Measurements from ENCODE around the gene STEAP4. TPM values are rescaled to one million over a fixed set of nuclear protein-coding genes. Genes with fewer than 3 reads are reported as not detected.

Gene STEAP4
- polyA plus RNA-seq, 2 of the 4 experiments (the other 2 are of a cell fraction): not detected

GRCh38 chr7:88344271-88344670 lies 37.6 kb upstream of the STEAP4 start (continued):
- TF ChIP-seq BCL3 (IDR thresholded peaks at IDR 0.05): no peak
- no peak for TF ChIP-seq FOSB (CRISPR knock-in tag; IDR thresholded peaks at IDR 0.05)
- TF ChIP-seq RCOR1 (IDR thresholded peaks at IDR 0.05; ENCODE audit: low read depth, low read length): no peak
- no peak for TF ChIP-seq USF2 (IDR thresholded peaks at IDR 0.05)
- TF ChIP-seq ELK1 (IDR thresholded peaks at IDR 0.05; ENCODE audit: low read depth, low read length): no peak
- no peak for TF ChIP-seq SMC3 (IDR thresholded peaks at IDR 0.05)

GRCh38 chr7:88339195-88339922 lies 32.7 kb upstream of the STEAP4 start:
- no peak for DNase-seq (ENCODE audit: low read depth in 1 of 2, low spot score in 1 of 2)
- ATAC-seq: no peak
- H3K9me3 ChIP-seq: no peaks in the 10 kb centered on the region
- FAIRE-seq: peak; percentile 13
- WGBS (ENCODE audit: missing lambda C conversion rate): 36% methylated on average over 2 of the region's 2 CpGs
- ChIA-PET POLR2A (no interaction called here), CTCF (no interaction called here)
- no peak overlapping the region for H3K4me3 ChIP-seq
- no peak overlapping the region for H3K4me2 ChIP-seq
- no peaks in the 10 kb centered on the region for H3K4me1 ChIP-seq
- no peak overlapping the region for H3K27ac ChIP-seq
- TF ChIP-seq BHLHE40 (IDR thresholded peaks at IDR 0.05; ENCODE audit: low read depth, low read length): no peak
- no peak for TF ChIP-seq FOSL2 (IDR thresholded peaks at IDR 0.05)
- TF ChIP-seq FOSL2 (CRISPR knock-in tag; IDR thresholded peaks at IDR 0.05): no peak
- no peak for TF ChIP-seq RARB (CRISPR knock-in tag; IDR thresholded peaks at IDR 0.05)
- no peak for TF ChIP-seq FOXS1 (CRISPR knock-in tag; IDR thresholded peaks at IDR 0.05)
- TF ChIP-seq NPAS2 (CRISPR knock-in tag; IDR thresholded peaks at IDR 0.05; ENCODE audit: borderline replicate concordance): no peak
- TF ChIP-seq NR3C1 (IDR thresholded peaks at IDR 0.05): no peak
- TF ChIP-seq JUN (IDR thresholded peaks at IDR 0.05): no peak
- TF ChIP-seq GATA3 (IDR thresholded peaks at IDR 0.05; ENCODE audit: borderline replicate concordance): no peak
- TF ChIP-seq CBX8 (IDR thresholded peaks at IDR 0.05): no peak
- TF ChIP-seq RFX5 (IDR thresholded peaks at IDR 0.05): no peak
- no peak for TF ChIP-seq MYC (IDR thresholded peaks at IDR 0.05; ENCODE audit: borderline replicate concordance, low read length)
- no peak for TF ChIP-seq RCOR1 (IDR thresholded peaks at IDR 0.05; ENCODE audit: low read depth, low read length)
- TF ChIP-seq MAX (IDR thresholded peaks at IDR 0.05): no peak
- TF ChIP-seq CBX2 (IDR thresholded peaks at IDR 0.05; ENCODE audit: borderline replicate concordance, low read depth): no peak
- no peak for TF ChIP-seq EP300 (IDR thresholded peaks at IDR 0.05)
- no peak for TF ChIP-seq EHMT2 (IDR thresholded peaks at IDR 0.05; ENCODE audit: low read depth)
- no peak for TF ChIP-seq ZFP36 (IDR thresholded peaks at IDR 0.05; ENCODE audit: borderline replicate concordance, partially characterized antibody)
- no peak for TF ChIP-seq CHD4 (IDR thresholded peaks at IDR 0.05; ENCODE audit: borderline replicate concordance)
- no peak for TF ChIP-seq HES2 (IDR thresholded peaks at IDR 0.05)

Measured in A549 (cell line).